WTC11 (cell line): ENCODE results near the gene VPS18. TPM values are rescaled to one million over a fixed set of nuclear protein-coding genes. Genes with fewer than 3 reads are reported as not detected.
A peak's percentile ranks its signal among the peaks of the same experiment; 100 is the strongest.

Experiments
- ATAC-seq: fragments of 200-7000 bp; cut with Tn5 transposase; 2 replicates; pipeline ENCODE4 v1.10.0; 2021; ENCODE audit warnings: mild to moderate bottlenecking, moderate library complexity
- CTCF ChIA-PET: fragments of 300-600 bp; sonication (Branson Sonifier 250); formaldehyde crosslinking; loops from one replicate; lab custom pipeline; 2021; ENCODE audit warnings: antibody characterized with exemption; lab: Charles Lee
- POLR2A ChIA-PET: fragments of 350-600 bp; sonication (Branson Sonifier 250); formaldehyde crosslinking; loops from one replicate; lab custom pipeline; 2021; ENCODE audit warnings: antibody characterized with exemption; lab: Charles Lee
- DNase-seq: peaks from one replicate; pipeline ENCODE4 v3.0.0; 2021; ENCODE audit warnings: low spot score
- H3K27ac Mint-ChIP-seq: 2 replicates; pipeline ENCODE4 v1.8.0; 2021; ENCODE audit warnings: mixed read lengths
- H3K27me3 Mint-ChIP-seq: 2 replicates; pipeline ENCODE4 v1.8.0; 2021; ENCODE audit warnings: low read depth, mild to moderate bottlenecking, moderate library complexity, mixed read lengths
- H3K36me3 Mint-ChIP-seq: 2 replicates; pipeline ENCODE4 v1.8.0; 2021; ENCODE audit warnings: mixed read lengths
- H3K4me1 Mint-ChIP-seq: 2 replicates; pipeline ENCODE4 v1.8.0; 2022; ENCODE audit warnings: mixed read lengths
- H3K4me3 Mint-ChIP-seq: 2 replicates; pipeline ENCODE4 v1.8.0; 2021; ENCODE audit warnings: mild to moderate bottlenecking, moderate library complexity, mixed read lengths
- H3K9me3 Mint-ChIP-seq: 2 replicates; pipeline ENCODE4 v1.8.0; 2021; ENCODE audit warnings: mixed read lengths
- ATF1 ChIP-seq: sonication (generic); formaldehyde crosslinking; IDR thresholded peaks from 2 replicates; pipeline ENCODE4 v1.8.1; 2023; ENCODE audit warnings: mild to moderate bottlenecking, moderate library complexity, missing genetic modification reagents
- CBFB ChIP-seq: sonication (generic); formaldehyde crosslinking; IDR thresholded peaks from 2 replicates; pipeline ENCODE4 v1.8.1; 2022; ENCODE audit warnings: mild to moderate bottlenecking, low read depth, missing genetic modification reagents
- RORB ChIP-seq: fragments of 250-450 bp; sonication (Bioruptor Pico); IDR thresholded peaks from 2 replicates; pipeline ENCODE4 v1.9.0; 2021; ENCODE audit warnings: mild to moderate bottlenecking
- SP1 ChIP-seq: sonication (generic); formaldehyde crosslinking; conservative IDR thresholded peaks from 2 replicates; pipeline ENCODE4 v1.8.1; 2022; ENCODE audit warnings: missing genetic modification reagents
- ZNF219 ChIP-seq: sonication (generic); formaldehyde crosslinking; IDR thresholded peaks from 2 replicates; pipeline ENCODE4 v1.8.0; 2023; ENCODE audit warnings: missing genetic modification reagents, mild to moderate bottlenecking, borderline replicate concordance
- total RNA-seq: library from RNA; stranded (reverse); gene quantifications from 3 replicates; pipeline ENCODE4 v1.2.3, GENCODE V29; 2021
- TF ChIP-seq, protein P1 (sequence below): sonication (generic); formaldehyde crosslinking; IDR thresholded peaks from 2 replicates; pipeline ENCODE4 v1.8.0; 2022; ENCODE audit warnings: mild to moderate bottlenecking, missing genetic modification reagents
- TF ChIP-seq, protein P2 (sequence below): sonication (generic); formaldehyde crosslinking; IDR thresholded peaks from 2 replicates; pipeline ENCODE4 v1.8.1; 2023; ENCODE audit warnings: mild to moderate bottlenecking, missing genetic modification reagents, moderate library complexity
- TF ChIP-seq, protein P3 (sequence below): fragments of 200-600 bp; IDR thresholded peaks from 2 replicates; pipeline ENCODE4 v1.8.0; 2022; ENCODE audit warnings: antibody characterized with exemption
- TF ChIP-seq, protein P4 (sequence below): fragments of 250-450 bp; sonication (Bioruptor Pico); IDR thresholded peaks from 2 replicates; pipeline ENCODE4 v1.9.0; 2021; ENCODE audit warnings: mild to moderate bottlenecking
- TF ChIP-seq, protein P5 (sequence below): fragments of 250-450 bp; sonication (Bioruptor Pico); IDR thresholded peaks from 2 replicates; pipeline ENCODE4 v1.9.0; 2021; ENCODE audit warnings: moderate library complexity, mild to moderate bottlenecking, inconsistent platforms, borderline replicate concordance
- TF ChIP-seq, protein P6 (sequence below): fragments of 250-450 bp; sonication (Bioruptor Pico); conservative IDR thresholded peaks from 2 replicates; pipeline ENCODE4 v1.9.0; 2021; ENCODE audit warnings: mild to moderate bottlenecking
- TF ChIP-seq, protein P7 (sequence below): fragments of 250-450 bp; sonication (Bioruptor Pico); IDR thresholded peaks from 2 replicates; pipeline ENCODE4 v2.1.2; 2022; ENCODE audit warnings: mild to moderate bottlenecking, moderate library complexity

Gene VPS18
- total RNA-seq, 1 experiment from 2014 or later, result 27.3 TPM

DNA sequence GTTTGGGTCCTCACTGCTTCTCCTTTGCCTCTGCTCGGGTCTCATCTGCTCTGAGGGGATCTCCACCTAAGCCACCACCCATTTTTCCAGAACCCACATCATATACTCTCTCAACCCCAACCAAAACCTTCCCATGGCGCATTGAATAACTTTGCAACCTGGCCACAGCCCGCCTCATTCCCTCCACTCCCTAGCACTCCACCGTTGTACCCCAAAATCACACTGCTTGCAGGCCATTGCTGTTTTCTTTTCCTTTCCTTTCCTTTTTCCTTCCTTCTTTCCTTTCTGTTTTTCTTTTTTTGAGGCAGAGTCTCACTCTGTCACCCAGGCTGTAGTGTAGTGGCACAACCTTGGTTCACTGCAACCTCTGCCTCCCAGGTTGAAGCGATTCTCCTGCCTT lies 3.1 kb upstream of the VPS18 start:
- Mint-ChIP-seq H3K27ac (no peak overlapping the region), H3K4me3 (no peak overlapping the region), H3K4me1 (peaks cover 13% of the 10 kb centered on the region), H3K36me3 (peaks cover 5% of the 10 kb centered on the region), H3K27me3 (peaks cover 17% of the 10 kb centered on the region), H3K9me3 (no peaks in the 10 kb centered on the region)
- POLR2A ChIA-PET, result interaction anchor here (1.1 kb wide), 1 partner anchor 33 kb away, joined by 4 read pairs; no protein-coding TSS in a partner anchor
- CTCF ChIA-PET, result interaction anchor here (0.8 to 6.5 kb wide), 20 partner anchors 10 to 322 kb away, joined by 3 to 237 read pairs (median 8); partner anchors contain the start of genes DNAJC17, RAD51, RHOV and RPUSD2
- no peak for DNase-seq
- ATAC-seq, result no peak
- TF ChIP-seq, protein P1, sequence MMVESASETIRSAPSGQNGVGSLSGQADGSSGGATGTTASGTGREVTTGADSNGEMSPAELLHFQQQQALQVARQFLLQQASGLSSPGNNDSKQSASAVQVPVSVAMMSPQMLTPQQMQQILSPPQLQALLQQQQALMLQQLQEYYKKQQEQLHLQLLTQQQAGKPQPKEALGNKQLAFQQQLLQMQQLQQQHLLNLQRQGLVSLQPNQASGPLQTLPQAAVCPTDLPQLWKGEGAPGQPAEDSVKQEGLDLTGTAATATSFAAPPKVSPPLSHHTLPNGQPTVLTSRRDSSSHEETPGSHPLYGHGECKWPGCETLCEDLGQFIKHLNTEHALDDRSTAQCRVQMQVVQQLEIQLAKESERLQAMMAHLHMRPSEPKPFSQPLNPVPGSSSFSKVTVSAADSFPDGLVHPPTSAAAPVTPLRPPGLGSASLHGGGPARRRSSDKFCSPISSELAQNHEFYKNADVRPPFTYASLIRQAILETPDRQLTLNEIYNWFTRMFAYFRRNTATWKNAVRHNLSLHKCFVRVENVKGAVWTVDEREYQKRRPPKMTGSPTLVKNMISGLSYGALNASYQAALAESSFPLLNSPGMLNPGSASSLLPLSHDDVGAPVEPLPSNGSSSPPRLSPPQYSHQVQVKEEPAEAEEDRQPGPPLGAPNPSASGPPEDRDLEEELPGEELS (CRISPR knock-in tag), result no peak
- no peak for TF ChIP-seq CBFB (CRISPR knock-in tag)
- TF ChIP-seq, protein P2, sequence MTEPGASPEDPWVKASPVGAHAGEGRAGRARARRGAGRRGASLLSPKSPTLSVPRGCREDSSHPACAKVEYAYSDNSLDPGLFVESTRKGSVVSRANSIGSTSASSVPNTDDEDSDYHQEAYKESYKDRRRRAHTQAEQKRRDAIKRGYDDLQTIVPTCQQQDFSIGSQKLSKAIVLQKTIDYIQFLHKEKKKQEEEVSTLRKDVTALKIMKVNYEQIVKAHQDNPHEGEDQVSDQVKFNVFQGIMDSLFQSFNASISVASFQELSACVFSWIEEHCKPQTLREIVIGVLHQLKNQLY (CRISPR knock-in tag), result no peak

DNA sequence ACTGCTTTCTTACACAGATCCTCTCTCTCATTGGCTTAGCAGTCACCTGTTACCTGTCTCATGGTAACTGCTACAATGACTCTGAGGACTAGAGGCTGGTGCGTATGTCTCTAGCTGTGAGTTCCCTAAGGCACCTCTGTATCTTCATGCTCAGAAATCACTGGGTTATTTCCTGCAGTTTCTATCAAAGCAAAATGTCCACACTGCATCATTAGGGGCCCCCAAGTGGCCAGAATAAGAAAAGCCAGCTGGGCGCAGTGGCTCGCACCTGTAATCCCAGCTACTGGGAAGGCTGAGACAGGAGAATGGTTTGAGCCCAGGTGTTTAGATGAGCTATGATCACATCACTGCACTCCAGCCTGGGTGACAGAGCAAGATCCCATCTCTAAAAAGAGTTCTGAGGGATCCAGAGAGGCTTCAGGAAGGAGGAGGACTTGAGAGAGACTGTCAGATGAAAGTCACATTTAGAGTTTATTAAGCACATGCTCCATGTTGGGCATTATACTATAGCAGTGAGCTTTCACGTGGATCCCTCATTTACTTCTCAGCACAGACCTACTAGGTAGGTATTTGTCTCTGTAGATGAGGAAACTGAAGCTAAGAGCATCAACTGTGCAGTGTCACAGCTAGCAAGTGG lies 2.3 kb upstream of the VPS18 start:
- H3K27ac Mint-ChIP-seq, result 0 out of 2 replicates have a peak overlapping the region, but pooled peaks have one; percentile 22
- DNase-seq (peak; percentile 61), ATAC-seq (peak; percentile 5; the same call in 1 of the 2 replicates)
- ChIA-PET CTCF (interaction anchor here (0.5 to 6.5 kb wide), 37 partner anchors 10 to 323 kb away, joined by 3 to 237 read pairs (median 5); partner anchors contain the start of genes DNAJC17, RAD51, RHOV and RPUSD2), POLR2A (interaction anchor here (0.5 to 1.7 kb wide), 4 partner anchors 18 to 216 kb away, joined by 3 to 5 read pairs (median 4); partner anchors contain the start of gene RHOV)
- TF ChIP-seq, protein P3, sequence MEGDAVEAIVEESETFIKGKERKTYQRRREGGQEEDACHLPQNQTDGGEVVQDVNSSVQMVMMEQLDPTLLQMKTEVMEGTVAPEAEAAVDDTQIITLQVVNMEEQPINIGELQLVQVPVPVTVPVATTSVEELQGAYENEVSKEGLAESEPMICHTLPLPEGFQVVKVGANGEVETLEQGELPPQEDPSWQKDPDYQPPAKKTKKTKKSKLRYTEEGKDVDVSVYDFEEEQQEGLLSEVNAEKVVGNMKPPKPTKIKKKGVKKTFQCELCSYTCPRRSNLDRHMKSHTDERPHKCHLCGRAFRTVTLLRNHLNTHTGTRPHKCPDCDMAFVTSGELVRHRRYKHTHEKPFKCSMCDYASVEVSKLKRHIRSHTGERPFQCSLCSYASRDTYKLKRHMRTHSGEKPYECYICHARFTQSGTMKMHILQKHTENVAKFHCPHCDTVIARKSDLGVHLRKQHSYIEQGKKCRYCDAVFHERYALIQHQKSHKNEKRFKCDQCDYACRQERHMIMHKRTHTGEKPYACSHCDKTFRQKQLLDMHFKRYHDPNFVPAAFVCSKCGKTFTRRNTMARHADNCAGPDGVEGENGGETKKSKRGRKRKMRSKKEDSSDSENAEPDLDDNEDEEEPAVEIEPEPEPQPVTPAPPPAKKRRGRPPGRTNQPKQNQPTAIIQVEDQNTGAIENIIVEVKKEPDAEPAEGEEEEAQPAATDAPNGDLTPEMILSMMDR, result peak; percentile 45; the same call in 1 of the 2 replicates
- TF ChIP-seq, protein P4, sequence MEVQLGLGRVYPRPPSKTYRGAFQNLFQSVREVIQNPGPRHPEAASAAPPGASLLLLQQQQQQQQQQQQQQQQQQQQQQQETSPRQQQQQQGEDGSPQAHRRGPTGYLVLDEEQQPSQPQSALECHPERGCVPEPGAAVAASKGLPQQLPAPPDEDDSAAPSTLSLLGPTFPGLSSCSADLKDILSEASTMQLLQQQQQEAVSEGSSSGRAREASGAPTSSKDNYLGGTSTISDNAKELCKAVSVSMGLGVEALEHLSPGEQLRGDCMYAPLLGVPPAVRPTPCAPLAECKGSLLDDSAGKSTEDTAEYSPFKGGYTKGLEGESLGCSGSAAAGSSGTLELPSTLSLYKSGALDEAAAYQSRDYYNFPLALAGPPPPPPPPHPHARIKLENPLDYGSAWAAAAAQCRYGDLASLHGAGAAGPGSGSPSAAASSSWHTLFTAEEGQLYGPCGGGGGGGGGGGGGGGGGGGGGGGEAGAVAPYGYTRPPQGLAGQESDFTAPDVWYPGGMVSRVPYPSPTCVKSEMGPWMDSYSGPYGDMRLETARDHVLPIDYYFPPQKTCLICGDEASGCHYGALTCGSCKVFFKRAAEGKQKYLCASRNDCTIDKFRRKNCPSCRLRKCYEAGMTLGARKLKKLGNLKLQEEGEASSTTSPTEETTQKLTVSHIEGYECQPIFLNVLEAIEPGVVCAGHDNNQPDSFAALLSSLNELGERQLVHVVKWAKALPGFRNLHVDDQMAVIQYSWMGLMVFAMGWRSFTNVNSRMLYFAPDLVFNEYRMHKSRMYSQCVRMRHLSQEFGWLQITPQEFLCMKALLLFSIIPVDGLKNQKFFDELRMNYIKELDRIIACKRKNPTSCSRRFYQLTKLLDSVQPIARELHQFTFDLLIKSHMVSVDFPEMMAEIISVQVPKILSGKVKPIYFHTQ, result no peak
- H3K4me1 Mint-ChIP-seq, result peaks cover 13% of the 10 kb centered on the region
- H3K4me3 Mint-ChIP-seq, result no peak overlapping the region
- H3K9me3 Mint-ChIP-seq, result no peaks in the 10 kb centered on the region
- H3K36me3 Mint-ChIP-seq, result peaks cover 6% of the 10 kb centered on the region
- peaks cover 17% of the 10 kb centered on the region for H3K27me3 Mint-ChIP-seq

DNA sequence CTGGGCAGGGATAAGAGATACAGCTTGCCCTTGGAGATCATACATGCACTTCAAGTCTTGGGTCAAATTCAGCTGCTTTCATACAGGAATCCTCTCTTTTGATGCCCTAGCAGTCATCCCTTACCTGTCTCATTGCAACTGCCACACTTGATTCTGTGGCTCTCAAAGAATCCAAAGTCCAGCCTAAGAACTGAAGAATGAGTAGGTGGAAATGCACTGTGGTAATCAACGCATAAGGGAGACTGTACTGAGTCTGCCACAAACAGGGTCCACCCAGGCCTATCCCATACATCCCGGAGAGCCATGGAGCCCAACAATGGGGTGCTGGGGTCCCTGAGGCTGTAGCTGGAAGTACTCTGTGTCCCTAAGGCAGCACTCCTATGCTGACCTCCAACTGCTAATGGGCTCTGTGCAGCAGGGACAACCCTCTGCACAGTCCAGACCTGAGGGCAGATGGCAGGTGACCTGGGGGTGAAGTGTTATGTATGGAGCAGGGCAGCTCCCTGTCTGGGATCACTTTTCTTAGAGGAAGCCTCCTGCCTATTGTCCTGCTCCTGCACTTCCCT lies 1.7 kb upstream of the VPS18 start:
- H3K27ac Mint-ChIP-seq, result no peak overlapping the region
- H3K36me3 Mint-ChIP-seq, result peaks cover 12% of the 10 kb centered on the region
- peaks cover 13% of the 10 kb centered on the region for H3K4me1 Mint-ChIP-seq
- CTCF ChIA-PET, result interaction anchor here (0.5 to 6.5 kb wide), 35 partner anchors 11 to 323 kb away, joined by 3 to 237 read pairs (median 5); partner anchors contain the start of genes DNAJC17, RAD51, RHOV and RPUSD2
- ATAC-seq, result no peak
- H3K4me3 Mint-ChIP-seq, result no peak overlapping the region
- DNase-seq, result no peak
- POLR2A ChIA-PET, result interaction anchor here (0.6 to 1.7 kb wide), 3 partner anchors 19 to 35 kb away, joined by 4 to 5 read pairs (median 4); partner anchors contain the start of gene RHOV
- H3K9me3 Mint-ChIP-seq, result no peaks in the 10 kb centered on the region
- TF ChIP-seq, protein P5, sequence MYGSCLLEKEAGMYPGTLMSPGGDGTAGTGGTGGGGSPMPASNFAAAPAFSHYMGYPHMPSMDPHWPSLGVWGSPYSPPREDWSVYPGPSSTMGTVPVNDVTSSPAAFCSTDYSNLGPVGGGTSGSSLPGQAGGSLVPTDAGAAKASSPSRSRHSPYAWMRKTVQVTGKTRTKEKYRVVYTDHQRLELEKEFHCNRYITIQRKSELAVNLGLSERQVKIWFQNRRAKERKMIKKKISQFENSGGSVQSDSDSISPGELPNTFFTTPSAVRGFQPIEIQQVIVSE (CRISPR knock-in tag), result no peak
- TF ChIP-seq, protein P6, sequence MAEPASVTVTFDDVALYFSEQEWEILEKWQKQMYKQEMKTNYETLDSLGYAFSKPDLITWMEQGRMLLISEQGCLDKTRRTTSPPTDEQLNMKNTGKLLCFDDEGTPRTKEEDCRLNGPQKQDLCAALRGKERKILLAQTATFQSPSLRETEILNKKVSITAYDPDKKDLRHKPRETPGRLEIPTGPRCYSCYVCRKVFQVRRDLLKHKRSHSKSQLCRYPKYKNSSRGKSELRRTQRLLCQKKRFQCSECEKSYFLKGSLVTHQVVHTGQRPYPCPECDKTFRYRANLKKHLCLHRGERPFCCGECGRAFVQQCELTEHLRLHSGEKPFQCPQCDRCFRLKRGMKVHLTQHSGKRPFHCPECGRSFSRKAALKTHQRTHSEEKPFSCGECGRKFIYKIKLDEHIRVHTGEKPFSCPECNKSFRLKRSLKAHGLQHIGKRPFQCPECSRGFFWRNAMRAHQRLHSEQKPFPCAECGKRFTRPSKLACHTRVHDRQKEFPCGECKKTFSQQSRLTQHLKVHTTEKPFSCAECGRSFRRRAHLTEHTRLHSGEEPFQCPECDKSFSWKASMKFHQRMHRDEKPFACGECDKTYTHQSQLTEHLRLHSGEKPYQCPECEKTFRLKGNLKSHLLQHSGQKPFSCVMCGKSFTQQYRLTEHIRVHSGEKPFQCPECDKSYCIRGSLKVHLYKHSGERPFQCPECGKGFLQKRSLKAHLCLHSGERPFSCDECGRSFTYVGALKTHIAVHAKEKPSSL, result no peak
- TF ChIP-seq RORB (CRISPR knock-in tag) (no peak), SP1 (CRISPR knock-in tag) (no peak), ATF1 (0 out of 2 replicates have a peak, but pooled peaks have one; percentile 16), ZNF219 (CRISPR knock-in tag) (no peak)
- TF ChIP-seq, protein P7, sequence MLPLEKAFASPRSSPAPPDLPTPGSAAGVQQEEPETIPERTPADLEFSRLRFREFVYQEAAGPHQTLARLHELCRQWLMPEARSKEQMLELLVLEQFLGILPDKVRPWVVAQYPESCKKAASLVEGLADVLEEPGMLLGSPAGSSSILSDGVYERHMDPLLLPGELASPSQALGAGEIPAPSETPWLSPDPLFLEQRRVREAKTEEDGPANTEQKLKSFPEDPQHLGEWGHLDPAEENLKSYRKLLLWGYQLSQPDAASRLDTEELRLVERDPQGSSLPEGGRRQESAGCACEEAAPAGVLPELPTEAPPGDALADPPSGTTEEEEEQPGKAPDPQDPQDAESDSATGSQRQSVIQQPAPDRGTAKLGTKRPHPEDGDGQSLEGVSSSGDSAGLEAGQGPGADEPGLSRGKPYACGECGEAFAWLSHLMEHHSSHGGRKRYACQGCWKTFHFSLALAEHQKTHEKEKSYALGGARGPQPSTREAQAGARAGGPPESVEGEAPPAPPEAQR, result no peak
- peaks cover 17% of the 10 kb centered on the region for H3K27me3 Mint-ChIP-seq
